ENCODE results near the gene FAM124A.

Gene FAM124A

GRCh38 chr13:51221108-51221507, 1.1 kb upstream of the FAM124A start:
- DNase-seq, result no peak

DNA sequence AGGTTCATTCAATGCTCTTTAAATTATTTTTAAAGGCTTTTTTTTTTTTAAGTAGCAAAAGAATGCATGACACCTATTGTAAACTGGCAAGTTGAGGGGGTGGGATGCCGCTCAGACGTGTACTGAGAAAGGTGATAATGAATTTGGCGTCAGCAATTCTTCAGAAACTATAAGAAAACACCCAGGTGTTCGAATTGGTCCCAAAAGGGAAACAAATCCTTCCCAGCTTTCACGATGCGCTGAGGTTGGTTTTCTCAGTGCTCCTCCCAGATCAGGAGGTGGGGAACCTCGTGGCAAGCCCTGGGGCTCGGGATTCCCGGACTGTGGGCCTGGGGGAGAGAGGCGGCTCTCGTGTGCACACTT, 543 bp upstream of the FAM124A start:
- no peak for DNase-seq

DNA sequence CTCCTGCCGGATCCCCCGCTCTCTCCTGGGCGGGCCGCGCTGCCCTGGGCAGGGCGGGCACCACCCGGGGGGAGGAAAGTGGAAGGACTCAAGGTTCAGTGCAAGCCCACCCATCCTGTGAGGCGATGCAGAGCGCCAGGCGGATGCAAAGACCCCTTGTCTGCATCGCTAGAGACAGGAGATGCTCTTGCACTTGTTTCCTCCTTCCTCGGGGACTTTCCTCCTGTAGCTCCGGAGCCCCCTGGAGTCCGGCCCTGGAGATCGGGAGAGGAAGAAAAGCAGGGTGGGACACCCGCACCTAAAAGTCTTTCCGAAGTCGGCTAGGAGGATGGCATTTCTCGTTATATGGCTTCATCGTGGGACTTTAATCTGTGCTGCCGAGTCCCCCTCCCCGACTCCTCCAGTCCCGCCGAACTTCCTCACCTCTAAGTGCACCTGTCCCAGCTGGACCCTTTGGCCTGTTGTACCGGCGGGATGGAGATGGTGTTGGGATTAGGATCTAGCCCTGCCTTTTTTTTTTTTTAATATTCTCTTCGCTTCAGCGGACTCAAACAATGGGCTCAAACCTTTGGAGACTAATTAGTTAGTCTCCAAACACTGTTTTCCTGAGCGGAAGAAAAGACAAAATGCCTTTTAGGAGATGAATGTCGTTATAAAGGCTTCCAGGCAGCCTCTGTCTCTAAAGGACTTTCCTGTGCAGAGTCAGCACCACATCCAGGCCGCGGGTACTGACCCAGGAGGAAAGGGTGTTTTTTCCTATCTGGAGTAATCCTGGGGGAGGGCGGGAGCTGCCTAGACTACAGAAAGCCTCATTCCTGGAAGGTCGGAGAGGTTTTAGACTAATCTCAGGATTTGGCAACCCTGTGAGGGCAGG, 725 bp downstream of the FAM124A start:
- peak; percentile 8 to 9 for DNase-seq

GRCh38 chr13:51223560-51224270, 1.5 kb downstream of the FAM124A start:
- DNase-seq, result no peak

DNA sequence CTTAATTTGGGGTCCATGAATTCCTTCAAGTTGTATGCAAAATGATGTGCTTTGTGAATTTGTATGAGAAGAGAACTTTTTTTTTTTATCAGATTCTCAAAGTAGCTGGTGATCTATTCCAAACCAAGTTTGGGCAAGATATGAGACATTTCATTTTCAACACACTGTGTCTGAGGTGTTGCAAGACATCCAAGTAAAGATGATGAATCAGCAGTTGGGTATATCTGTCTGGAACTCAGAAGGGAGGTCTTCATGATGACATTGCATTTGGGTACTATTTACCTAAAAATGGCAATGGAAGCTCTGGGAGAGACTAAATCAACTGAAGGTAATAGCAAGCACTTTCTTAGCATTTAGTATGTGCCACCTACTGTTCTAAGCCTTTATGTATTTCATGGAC, 2.8 kb downstream of the FAM124A start:
- DNase-seq, result no peak

DNA sequence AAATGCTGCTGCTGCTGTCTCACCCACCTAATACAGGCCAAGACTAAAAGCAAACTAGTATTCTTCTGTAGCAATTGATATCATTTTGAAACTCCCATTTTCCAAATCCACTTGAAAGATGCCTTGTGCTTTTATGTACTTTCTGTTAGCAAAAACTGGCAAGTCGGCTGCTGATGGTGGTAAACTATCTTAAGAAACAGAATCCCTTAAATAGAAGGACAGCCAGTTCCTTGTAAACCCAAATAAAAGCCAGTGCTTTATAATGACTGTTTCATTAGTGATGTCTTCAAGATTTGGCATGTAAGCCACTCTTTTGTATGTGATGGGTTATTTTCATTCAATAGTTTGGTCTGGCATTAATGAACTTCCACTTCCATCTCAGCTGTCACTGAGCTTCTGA, 5.2 kb downstream of the FAM124A start:
- no peak for DNase-seq

DNA sequence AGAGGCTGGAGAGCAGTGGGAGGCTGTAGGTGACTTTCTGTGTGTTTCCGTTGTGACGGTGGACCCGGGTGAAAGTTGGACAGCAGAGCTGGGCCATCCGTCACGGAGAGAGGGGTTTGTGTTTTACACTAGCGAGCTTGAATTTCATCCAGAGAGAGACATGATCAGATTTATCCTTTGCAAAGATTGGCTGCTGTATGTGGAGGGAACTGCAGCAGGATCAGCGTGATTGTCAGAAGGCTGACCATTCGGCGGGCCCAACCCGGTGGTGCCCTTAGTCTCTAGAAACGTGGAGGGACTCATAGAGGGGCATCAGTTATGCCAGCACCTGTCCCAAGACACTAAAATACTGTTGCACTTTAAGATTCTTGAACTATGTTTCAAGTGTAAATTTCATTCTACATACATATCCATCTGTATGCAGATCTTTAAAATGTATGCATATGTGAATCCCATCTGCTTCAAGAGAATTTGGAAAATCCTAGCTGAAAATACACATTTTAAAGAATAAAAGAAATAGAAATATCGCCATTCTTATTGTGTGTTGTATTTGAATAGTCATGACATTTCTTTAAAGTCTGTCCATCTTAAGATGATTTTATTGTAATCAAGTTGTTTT, 7.0 kb downstream of the FAM124A start:
- DNase-seq, result no peak

DNA sequence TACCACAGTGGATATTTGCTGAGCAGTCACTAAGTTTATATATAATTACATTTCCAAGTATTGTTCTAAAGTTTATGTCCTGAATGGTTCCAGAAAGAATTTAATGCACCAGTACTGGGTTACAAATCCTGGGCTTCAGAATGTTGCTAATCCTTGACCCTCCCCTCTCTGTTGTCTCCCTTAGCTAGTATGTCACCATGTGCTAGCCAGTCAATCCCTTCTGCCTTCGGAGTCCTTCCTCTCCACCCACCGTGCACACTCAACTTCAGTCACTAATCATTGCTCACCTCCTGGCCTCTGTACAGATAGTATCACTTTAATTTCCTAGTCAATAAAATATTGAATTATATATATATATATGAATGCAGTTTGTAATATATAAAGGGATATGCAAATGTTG, 7.5 kb downstream of the FAM124A start:
- DNase-seq, result no peak

GRCh38 chr13:51230477-51231105, 8.4 kb downstream of the FAM124A start:
- DNase-seq, result no peak

- no peak for DNase-seq
Measured at GRCh38 chr13:51231456-51231855, 9.3 kb downstream of the FAM124A start.

- no peak for DNase-seq
Measured at GRCh38 chr13:51232328-51232727, 10.1 kb downstream of the FAM124A start.

GRCh38 chr13:51233117-51233826, 11.1 kb downstream of the FAM124A start:
- DNase-seq, result no peak

DNA sequence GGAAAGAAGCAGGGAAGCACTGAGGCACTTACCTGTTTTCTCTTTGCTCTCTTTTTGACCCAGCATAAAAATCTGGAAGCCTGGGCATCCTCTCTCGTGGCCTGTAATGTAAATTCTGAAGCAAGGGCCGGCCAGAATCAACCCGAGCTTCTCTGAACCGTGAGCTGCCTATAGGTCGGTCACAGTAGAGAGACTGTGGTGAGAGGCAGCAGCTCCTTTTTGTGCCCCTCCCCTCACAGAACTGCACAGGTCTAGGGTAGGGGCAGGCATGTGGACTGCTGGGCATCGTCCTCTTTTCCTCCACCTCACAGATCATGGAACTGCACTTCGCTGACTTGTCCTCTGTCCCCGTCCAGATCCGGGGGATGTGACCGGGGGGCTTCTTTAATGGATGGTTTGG, 12.5 kb downstream of the FAM124A start:
- DNase-seq, result no peak

- DNase-seq, result no peak
Measured at GRCh38 chr13:51235186-51235585, 13.0 kb downstream of the FAM124A start.

GRCh38 chr13:51235756-51236490, 13.7 kb downstream of the FAM124A start:
- no peak for DNase-seq

- DNase-seq, result no peak
Measured at GRCh38 chr13:51236491-51236792, 14.2 kb downstream of the FAM124A start.

GRCh38 chr13:51237386-51237785, 15.2 kb downstream of the FAM124A start:
- DNase-seq, result no peak

DNA sequence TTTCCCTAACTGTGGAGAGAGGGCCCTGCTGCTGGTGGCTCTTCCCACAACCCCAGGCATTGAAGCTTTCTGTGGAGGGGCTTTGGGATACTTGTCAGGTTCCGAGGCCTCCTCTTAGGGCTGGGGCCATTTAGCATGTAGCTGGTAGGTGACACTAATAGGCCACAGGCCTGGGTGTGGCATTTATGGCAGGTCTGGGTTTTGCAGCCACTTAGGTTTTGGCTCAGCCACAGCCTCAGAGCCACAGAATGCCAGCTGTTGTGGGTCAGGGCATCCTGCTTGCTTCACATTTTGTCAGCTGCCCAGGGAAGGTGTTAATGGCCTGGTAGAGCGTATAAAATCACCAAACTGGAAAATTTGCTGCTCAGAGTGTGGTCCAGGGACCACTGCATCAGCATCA, 15.7 kb downstream of the FAM124A start:
- DNase-seq, result no peak

DNA sequence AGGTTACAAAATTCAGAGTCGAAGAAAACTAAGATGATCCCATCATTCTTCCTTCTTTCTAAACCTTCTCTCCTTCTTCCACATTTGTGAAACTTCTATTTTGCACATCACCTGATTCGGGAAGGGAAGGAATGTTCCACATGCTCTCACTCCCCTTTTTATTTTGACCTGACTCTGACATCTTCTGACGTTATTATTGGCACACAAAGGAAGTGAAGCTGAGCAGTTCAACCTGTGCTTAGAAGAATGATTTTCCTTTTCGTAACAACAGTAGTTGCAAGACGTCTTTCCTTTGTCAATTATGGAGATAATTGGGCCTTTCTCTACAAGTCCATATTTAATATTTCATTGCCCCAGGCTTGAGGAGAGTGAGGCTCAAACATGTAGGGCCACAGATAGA, 18.0 kb downstream of the FAM124A start:
- DNase-seq, result no peak

- DNase-seq, result no peak
Measured at GRCh38 chr13:51240958-51241357, 18.8 kb downstream of the FAM124A start.

DNA sequence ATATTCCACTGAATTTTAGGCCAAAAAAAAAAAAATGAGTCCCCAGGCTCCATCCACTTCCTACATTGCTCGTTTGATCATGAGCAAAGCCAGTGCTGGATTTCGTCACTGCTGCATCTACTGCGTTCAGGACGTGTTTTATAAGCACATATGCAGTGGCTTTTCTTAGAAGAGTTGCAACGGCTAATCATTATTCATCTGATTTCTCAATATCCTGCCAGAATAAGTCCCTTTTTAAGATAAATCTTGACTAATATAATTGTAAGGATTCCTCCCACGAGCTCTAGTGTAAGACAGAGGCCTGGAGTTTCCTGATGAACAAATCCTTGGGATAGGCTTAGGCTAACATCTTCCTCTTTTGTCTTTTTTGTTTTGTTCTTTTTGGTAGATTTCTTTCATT, 19.5 kb downstream of the FAM124A start:
- no peak for DNase-seq

- no peak for DNase-seq
Measured at GRCh38 chr13:51243227-51243626, 21.0 kb downstream of the FAM124A start.

Data from activated CD4-positive, alpha-beta T cell treated with anti-CD3 and anti-CD28 coated beads, Interleukin-2, amount 50 U/mL, for 48 hours (primary cell).